ENCODE results near the gene RNF112. TPM values are rescaled to one million over a fixed set of nuclear protein-coding genes. Genes with fewer than 3 reads are reported as not detected.

RNF112 gene
- total RNA-seq, 1 experiment from 2014 or later = 0.10 TPM

DNA sequence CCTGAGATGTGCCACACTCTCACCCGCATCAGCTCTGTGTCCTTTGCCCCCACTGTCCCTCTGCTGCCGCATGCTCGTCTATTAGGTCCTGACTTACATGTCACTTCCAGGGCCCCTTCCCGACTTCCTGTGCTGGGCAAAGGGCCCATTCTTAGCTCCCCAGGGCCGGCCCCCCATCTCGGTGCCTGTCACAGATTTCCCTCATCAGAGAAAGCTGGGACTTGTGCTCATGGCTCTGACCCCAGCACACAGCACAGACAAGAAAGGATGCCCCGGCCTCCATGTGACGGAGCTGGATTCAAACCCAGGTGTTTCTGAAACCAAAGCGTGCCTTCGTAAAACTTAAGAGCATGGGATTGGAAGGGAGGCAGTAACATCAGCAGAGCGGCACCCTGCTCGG lies 38.6 kb upstream of the RNF112 start:
- Histone ChIP-seq H3K9me3 (ENCODE audit: control insufficient read depth, insufficient read depth, low read depth, low read length) (no peaks in the 10 kb centered on the region), H3K4me3 (ENCODE audit: low read depth in 2 of 2, low read length in 2 of 2) (no peak overlapping the region), H3K4me1 (ENCODE audit: control insufficient read depth, insufficient read depth, low read length) (no peaks in the 10 kb centered on the region; the same call in 1 of the 2 replicates), H3K27me3 (ENCODE audit: control insufficient read depth, insufficient read depth, low read length) (no peaks in the 10 kb centered on the region), H3K27ac (ENCODE audit: low read length) (no peak overlapping the region), H3K36me3 (ENCODE audit: control insufficient read depth, insufficient read depth, low read length) (peaks cover 2% of the 10 kb centered on the region; the same call in 1 of the 2 replicates)
- ATAC-seq (no peak), DNase-seq (ENCODE audit: low read depth, low spot score) (no peak)
- TF ChIP-seq TCF7L2 (IDR thresholded peaks at IDR 0.05; ENCODE audit: low read depth, low read length) (no peak), POLR2AphosphoS5 (IDR thresholded peaks at IDR 0.05; ENCODE audit: low read depth, low read length) (no peak), REST (IDR thresholded peaks at IDR 0.05; ENCODE audit: insufficient read depth in 1 of 2, low read depth in 2 of 2, low read length in 1 of 2) (no peak), SIN3A (IDR thresholded peaks at IDR 0.05; ENCODE audit: borderline replicate concordance, insufficient read depth, low read depth, low read length) (no peak)
- TF ChIP-seq, protein P1, sequence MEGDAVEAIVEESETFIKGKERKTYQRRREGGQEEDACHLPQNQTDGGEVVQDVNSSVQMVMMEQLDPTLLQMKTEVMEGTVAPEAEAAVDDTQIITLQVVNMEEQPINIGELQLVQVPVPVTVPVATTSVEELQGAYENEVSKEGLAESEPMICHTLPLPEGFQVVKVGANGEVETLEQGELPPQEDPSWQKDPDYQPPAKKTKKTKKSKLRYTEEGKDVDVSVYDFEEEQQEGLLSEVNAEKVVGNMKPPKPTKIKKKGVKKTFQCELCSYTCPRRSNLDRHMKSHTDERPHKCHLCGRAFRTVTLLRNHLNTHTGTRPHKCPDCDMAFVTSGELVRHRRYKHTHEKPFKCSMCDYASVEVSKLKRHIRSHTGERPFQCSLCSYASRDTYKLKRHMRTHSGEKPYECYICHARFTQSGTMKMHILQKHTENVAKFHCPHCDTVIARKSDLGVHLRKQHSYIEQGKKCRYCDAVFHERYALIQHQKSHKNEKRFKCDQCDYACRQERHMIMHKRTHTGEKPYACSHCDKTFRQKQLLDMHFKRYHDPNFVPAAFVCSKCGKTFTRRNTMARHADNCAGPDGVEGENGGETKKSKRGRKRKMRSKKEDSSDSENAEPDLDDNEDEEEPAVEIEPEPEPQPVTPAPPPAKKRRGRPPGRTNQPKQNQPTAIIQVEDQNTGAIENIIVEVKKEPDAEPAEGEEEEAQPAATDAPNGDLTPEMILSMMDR (IDR thresholded peaks at IDR 0.05) = no peak
- in situ Hi-C loops (cut with HindIII; ENCODE audit: low pct_unique_long_range_greater_than_20kb, low sequenced_read_pairs) = no loop called here
- intact Hi-C loops (cut with micrococcal nuclease; ENCODE audit: unreplicated experiment) = no loop called here
- CTCF ChIA-PET = no interaction called here
- no TSS peak for BruUV-seq (replicated peaks)
- POLR2A ChIA-PET = no interaction called here

DNA sequence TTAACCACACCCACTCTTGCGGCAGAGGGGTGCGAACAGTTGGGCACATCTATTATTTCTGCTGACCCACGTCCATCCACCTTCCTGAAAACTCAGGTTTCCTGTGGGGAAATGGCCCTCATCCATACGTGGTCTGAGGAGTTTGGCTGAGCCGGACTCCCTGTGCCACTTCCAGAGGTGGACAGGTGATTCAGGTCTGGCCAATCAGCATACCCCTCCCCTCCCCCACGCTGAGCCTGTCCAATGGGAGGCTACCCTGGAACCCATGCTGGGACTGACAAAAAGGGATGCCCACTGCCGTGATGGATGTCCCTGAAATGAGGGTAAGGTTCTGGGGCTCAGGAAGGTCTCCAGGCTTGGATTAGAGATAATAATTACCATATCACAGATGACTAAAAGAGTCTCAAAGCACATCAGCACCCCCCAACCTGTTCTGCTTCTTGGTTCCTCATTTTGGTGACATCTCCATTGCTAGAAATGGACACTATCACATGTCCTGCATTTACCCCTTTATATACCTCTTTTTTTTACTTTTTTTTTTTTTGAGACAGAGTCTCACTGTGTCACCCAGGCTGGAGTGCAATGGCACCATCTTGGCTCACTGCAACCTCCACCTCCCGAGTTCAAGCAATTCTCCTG lies 38.0 kb upstream of the RNF112 start:
- no peaks in the 10 kb centered on the region for H3K9me3 ChIP-seq (ENCODE audit: control insufficient read depth, insufficient read depth, low read depth, low read length)
- intact Hi-C loops (cut with micrococcal nuclease; ENCODE audit: unreplicated experiment) (no loop called here), in situ Hi-C loops (cut with HindIII; ENCODE audit: low pct_unique_long_range_greater_than_20kb, low sequenced_read_pairs) (no loop called here)
- no TSS peak for BruUV-seq (replicated peaks)
- TF ChIP-seq SIN3A (IDR thresholded peaks at IDR 0.05; ENCODE audit: borderline replicate concordance, insufficient read depth, low read depth, low read length) (no peak), POLR2AphosphoS5 (IDR thresholded peaks at IDR 0.05; ENCODE audit: low read depth, low read length) (no peak), REST (IDR thresholded peaks at IDR 0.05; ENCODE audit: insufficient read depth in 1 of 2, low read depth in 2 of 2, low read length in 1 of 2) (no peak), TCF7L2 (IDR thresholded peaks at IDR 0.05; ENCODE audit: low read depth, low read length) (no peak)
- TF ChIP-seq, protein P1 (IDR thresholded peaks at IDR 0.05) = no peak
- H3K36me3 ChIP-seq (ENCODE audit: control insufficient read depth, insufficient read depth, low read length) = peaks cover 2% of the 10 kb centered on the region; the same call in 1 of the 2 replicates
- H3K4me1 ChIP-seq (ENCODE audit: control insufficient read depth, insufficient read depth, low read length) = no peaks in the 10 kb centered on the region; the same call in 1 of the 2 replicates
- H3K27ac ChIP-seq (ENCODE audit: low read length) = no peak overlapping the region
- DNase-seq (ENCODE audit: low read depth, low spot score) = no peak
- POLR2A ChIA-PET = no interaction called here
- no peak overlapping the region for H3K4me3 ChIP-seq (ENCODE audit: low read depth in 2 of 2, low read length in 2 of 2)
- ATAC-seq = no peak
- H3K27me3 ChIP-seq (ENCODE audit: control insufficient read depth, insufficient read depth, low read length) = no peaks in the 10 kb centered on the region
- CTCF ChIA-PET = no interaction called here
